Common myeloid progenitor, CD34-positive (primary cell): ENCODE data around the gene CCT5.

Experiments
- CTCF ChIA-PET: fragments of 350-600 bp; sonication (Branson Sonifier 250); formaldehyde crosslinking; loops from one replicate; lab custom pipeline; 2021; ENCODE audit warnings: antibody characterized with exemption; lab: Charles Lee
- POLR2A ChIA-PET: fragments of 350-600 bp; sonication (Branson Sonifier 250); formaldehyde crosslinking; loops from one replicate; lab custom pipeline; 2021; ENCODE audit warnings: antibody characterized with exemption; lab: Charles Lee
- DNase-seq, 3 donors: peaks; one replicate each; pipeline versions ENCODE4 v3.0.0 to v3.0.0-alpha.2; 2013
- H3K27ac ChIP-seq, 2 experiments: 1 replicate in 1 of 2; 2 replicates in 1 of 2; pipeline ENCODE4 v1.7.0; 2013; ENCODE audit warnings: inconsistent platforms in 2 of 2, low read length in 2 of 2, mild to moderate bottlenecking in 2 of 2, low read depth in 1 of 2, moderate library complexity in 1 of 2; ENCODE audit not compliant: severe bottlenecking in 2 of 2, insufficient read depth in 1 of 2, poor library complexity in 1 of 2
- H3K27me3 ChIP-seq, 5 experiments: replicated peaks in 2 of 5; 1 replicate in 3 of 5; 2 replicates in 2 of 5; pipeline versions ENCODE4 v1.6.1 to v1.7.0; 2013; ENCODE audit warnings: low read length in 4 of 5, mild to moderate bottlenecking in 2 of 5, moderate library complexity in 2 of 5, inconsistent platforms in 1 of 5; ENCODE audit not compliant: insufficient read depth in 5 of 5, control insufficient read depth in 4 of 5
- H3K36me3 ChIP-seq, 4 experiments: 1 replicate in 2 of 4; 2 replicates in 2 of 4; pipeline versions ENCODE4 v1.6.1 to v1.7.0; 2013; ENCODE audit warnings: low read length in 3 of 4, control low read depth in 1 of 4, mild to moderate bottlenecking in 1 of 4; ENCODE audit not compliant: control insufficient read depth in 4 of 4, insufficient read depth in 4 of 4
- H3K4me1 ChIP-seq, 4 experiments: 1 replicate in 3 of 4; 2 replicates in 1 of 4; pipeline versions ENCODE4 v1.6.1 to v1.7.1; 2013; ENCODE audit warnings: low read length in 3 of 4, mild to moderate bottlenecking in 3 of 4, control low read depth in 1 of 4, inconsistent platforms in 1 of 4, moderate library complexity in 1 of 4; ENCODE audit not compliant: control insufficient read depth in 4 of 4, insufficient read depth in 4 of 4; ENCODE audit errors: control extremely low read depth in 1 of 4
- H3K4me3 ChIP-seq, 7 experiments: 1 replicate in 4 of 7; 2 replicates in 3 of 7; pipeline versions ENCODE4 v1.5.1 to v1.7.0; 2013; ENCODE audit warnings: mild to moderate bottlenecking in 7 of 7, low read length in 6 of 7, moderate library complexity in 6 of 7, inconsistent platforms in 2 of 7, low read depth in 2 of 7, control low read depth in 1 of 7; ENCODE audit not compliant: insufficient read depth in 4 of 7, control insufficient read depth in 1 of 7; ENCODE audit errors: extremely low read depth in 1 of 7
- H3K9me3 ChIP-seq, 5 experiments: 1 replicate in 4 of 5; 2 replicates in 1 of 5; pipeline versions ENCODE4 v1.6.1 to v1.7.1; 2013; ENCODE audit warnings: low read length in 4 of 5, mild to moderate bottlenecking in 2 of 5, inconsistent platforms in 1 of 5, low read depth in 1 of 5, moderate library complexity in 1 of 5; ENCODE audit not compliant: control insufficient read depth in 4 of 5, insufficient read depth in 2 of 5; ENCODE audit errors: control extremely low read depth in 1 of 5
- WGBS: methylation state at CpG from one replicate; pipeline ENCODE4 v1.1.5; 2013; ENCODE audit not compliant: insufficient coverage; 5-methylcytosine and 5-hydroxymethylcytosine counted together

The CCT5 gene

DNA sequence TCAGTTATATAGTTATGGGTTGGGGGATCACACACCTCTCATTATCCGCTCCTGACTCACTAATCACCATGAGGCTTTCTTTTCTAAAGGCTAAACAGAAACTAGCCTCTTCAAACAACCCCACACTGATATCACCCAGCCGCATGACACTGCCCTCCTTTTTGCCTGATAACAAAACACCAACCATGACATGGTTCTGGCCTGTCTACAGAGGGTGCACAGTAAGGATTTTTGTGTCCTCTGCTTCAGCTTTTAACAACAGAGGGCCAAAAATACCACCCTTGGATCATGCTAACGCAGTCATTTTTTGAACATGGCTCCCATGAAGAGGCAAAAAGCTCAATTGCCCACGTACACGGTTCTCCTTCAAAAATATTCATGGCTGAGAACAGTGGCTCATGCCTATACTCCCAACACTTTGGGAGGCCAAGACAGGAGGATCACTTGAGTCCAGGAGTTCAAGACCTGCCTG, 53.7 kb downstream of the CCT5 start:
- POLR2A ChIA-PET, result no interaction called here
- WGBS, result 76% methylated on average over 5 of the region's 5 CpGs
- CTCF ChIA-PET, result interaction anchor here (0.9 to 1.3 kb wide), 3 partner anchors 8 to 61 kb away, joined by 3 to 4 read pairs (median 3); partner anchors contain the start of gene MARCHF6

DNA sequence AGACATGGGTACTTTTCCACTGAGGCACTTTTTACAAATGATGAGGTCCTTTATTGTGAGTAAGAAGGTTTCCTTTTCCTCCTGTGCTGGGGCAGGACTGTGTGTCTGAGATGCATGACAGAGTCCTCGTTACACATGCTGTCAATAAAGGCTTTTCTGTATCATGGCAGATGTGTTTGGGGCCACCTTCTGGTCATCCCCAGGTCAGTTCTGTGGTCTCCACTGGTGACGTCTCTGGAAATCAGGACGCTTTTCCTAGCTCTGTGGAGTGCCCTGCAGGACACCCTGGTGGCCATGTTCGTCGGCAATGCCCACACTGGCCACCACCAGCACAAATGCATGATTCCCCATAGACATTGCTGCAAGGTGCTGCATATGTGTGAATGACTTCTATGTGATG, 54.9 kb downstream of the CCT5 start:
- no peak for DNase-seq
- Histone ChIP-seq H3K9me3 (no peaks in the 10 kb centered on the region), H3K4me1 (peaks cover 0 to 16% (median 11%) of the 10 kb centered on the region in 4 experiments), H3K4me3 (no peak overlapping the region), H3K27me3 (no peaks in the 10 kb centered on the region), H3K36me3 (peaks cover 0 to 7% (median under 1%) of the 10 kb centered on the region in 4 experiments), H3K27ac (no peak overlapping the region)
- ChIA-PET CTCF (interaction anchor here (0.5 to 0.9 kb wide), 4 partner anchors 19 to 80 kb away, joined by 3 read pairs; no protein-coding TSS in a partner anchor), POLR2A (no interaction called here)
- WGBS, result 100% methylated on average over 4 of the region's 5 CpGs

More for the DNA sequence above, 53.7 kb downstream of the CCT5 start:
- H3K36me3 ChIP-seq, result peaks cover 0 to 11% (median under 1%) of the 10 kb centered on the region in 4 experiments
- no peak overlapping the region for H3K4me3 ChIP-seq
- H3K4me1 ChIP-seq, result peaks cover 0 to 15% (median 10%) of the 10 kb centered on the region in 4 experiments
- no peaks in the 10 kb centered on the region for H3K9me3 ChIP-seq
- no peaks in the 10 kb centered on the region for H3K27me3 ChIP-seq
- peak overlapping the region in 1 of 2 experiments; percentile 31 for H3K27ac ChIP-seq
- peak in 1 of 3 donors; percentile 52 for DNase-seq

DNA sequence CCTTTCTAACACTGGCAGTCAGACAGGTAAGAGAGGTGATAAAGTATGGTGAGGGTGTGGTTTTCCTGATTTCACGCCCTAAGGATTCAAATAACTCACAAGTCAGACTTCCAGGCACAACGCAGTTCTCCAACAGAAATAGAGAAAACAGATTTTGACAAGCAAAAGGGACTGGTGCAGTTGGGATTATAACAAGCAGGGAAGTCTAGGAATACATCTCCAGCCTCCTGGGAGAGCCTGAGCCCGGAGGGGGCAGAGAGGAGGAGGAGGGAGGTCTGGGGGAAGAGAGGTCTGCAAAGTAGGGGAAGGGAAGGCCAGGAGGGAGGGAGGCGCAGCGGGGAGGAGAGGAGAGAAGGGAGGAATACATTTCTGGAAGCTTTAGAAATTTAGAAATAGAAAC, 56.0 kb downstream of the CCT5 start:
- Histone ChIP-seq H3K9me3 (no peaks in the 10 kb centered on the region), H3K27me3 (no peaks in the 10 kb centered on the region), H3K36me3 (peaks cover 0 to 3% (median under 1%) of the 10 kb centered on the region in 4 experiments), H3K27ac (peak overlapping the region in 1 of 2 experiments; percentile 25), H3K4me1 (peaks cover 0 to 23% (median 17%) of the 10 kb centered on the region in 4 experiments), H3K4me3 (peak overlapping the region in 2 of 7 experiments; percentile 71)
- CTCF ChIA-PET, result interaction anchor here (1.6 kb wide), 1 partner anchor 47 kb away, joined by 3 read pairs; the partner anchor contains the start of gene MARCHF6
- POLR2A ChIA-PET, result no interaction called here
- WGBS, result 53% methylated on average over 3 of the region's 5 CpGs
- no peak for DNase-seq

DNA sequence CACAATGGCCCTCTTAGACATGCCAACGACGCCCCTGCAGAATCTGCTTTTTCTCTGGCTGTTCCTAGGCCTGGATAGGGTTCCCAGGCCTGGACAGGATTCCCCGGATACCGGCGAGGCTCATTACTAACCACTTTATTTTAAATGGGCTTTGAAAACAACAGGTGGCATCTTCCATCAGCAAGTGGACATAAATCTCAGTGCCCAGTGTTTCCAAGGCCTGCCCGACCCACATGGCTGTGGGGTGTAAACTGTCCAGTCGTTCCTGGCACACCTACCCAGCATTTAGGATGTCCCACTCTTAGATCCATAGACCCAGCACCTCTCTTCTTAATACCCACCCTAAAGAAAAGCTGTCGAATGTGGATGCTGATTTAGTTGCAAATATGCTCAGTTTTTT, 56.7 kb downstream of the CCT5 start:
- Histone ChIP-seq H3K27ac (peak overlapping the region in 1 of 2 experiments; percentile 79), H3K4me1 (peaks cover 0 to 23% (median 17%) of the 10 kb centered on the region in 4 experiments), H3K4me3 (peak overlapping the region in 6 of 7 experiments; percentile 52 to 84 (median 71)), H3K36me3 (peaks cover 0 to 3% (median 0%) of the 10 kb centered on the region in 4 experiments), H3K9me3 (no peaks in the 10 kb centered on the region), H3K27me3 (no peaks in the 10 kb centered on the region)
- ChIA-PET POLR2A (no interaction called here), CTCF (interaction anchor here (1.0 to 1.8 kb wide), 3 partner anchors 11 to 47 kb away, joined by 3 to 4 read pairs (median 3); partner anchors contain the start of gene MARCHF6)
- WGBS, result 71% methylated on average over 4 of the region's 8 CpGs
- no peak for DNase-seq

DNA sequence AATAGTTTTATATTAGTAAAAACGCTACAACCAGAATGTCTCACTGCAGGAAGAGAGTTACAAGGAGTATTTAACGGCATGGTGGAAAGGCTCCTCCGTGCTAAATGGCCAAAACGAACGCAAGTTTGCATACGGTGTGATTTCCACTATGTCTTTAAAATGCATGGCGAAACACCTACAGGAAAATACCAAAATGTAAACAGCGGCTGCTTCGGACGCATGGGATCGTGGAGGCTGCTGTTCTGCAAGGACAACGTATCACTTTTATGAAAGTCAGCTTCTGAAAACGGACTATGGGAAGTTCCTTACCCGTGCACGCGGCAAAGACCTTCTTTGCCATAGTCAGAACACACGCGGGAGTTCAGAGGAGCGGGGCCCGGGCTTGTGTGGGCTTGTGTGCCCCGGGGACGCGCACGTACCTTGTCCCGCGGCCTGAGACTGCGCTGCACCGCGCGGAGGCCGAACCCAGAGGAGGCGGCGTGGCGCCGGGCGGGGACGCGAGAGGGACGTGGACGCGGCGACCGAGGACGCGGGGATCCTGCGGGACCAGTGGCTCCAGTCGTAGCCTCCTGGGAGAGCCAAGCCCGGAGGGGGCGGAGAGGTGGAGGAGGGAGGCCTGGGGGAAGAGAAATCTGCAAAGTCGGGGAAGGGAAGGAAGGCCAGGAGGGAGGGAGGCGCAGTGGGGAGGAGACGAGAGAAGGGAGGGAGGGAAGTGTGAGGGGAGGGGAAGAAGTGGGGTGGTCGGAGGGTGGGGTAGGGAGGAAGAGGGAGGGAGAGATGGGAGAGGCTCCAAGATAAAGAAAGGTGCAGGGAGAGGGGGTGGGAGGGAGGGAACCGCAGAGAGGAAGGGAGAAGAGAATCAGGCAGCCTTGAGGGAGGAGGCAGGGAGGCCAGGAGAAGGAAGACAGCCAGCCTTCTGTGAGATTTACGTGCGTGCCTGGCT, 57.4 kb downstream of the CCT5 start, which contains the start of gene CMBL:
Gene CMBL (minus strand): TSS at position 697 of the 943 bp plus-strand sequence. CDS start 17,140 bp downstream, outside the sequence.
- H3K4me3 ChIP-seq, result peak within 1 kb of the TSS; percentile 47 to 84 (median 71)
- peaks cover 0 to 3% (median 0%) of the 10 kb centered on the region in 4 experiments for H3K36me3 ChIP-seq
- POLR2A ChIA-PET, result interaction anchor here (0.6 kb wide), 1 partner anchor 25 kb away, joined by 4 read pairs; no protein-coding TSS in a partner anchor
- no peaks in the 10 kb centered on the region for H3K27me3 ChIP-seq
- under 1% methylated on average over 49 of the region's 56 CpGs for WGBS
- peak within 1 kb of the TSS in 1 of 2 experiments; percentile 79 for H3K27ac ChIP-seq
- CTCF ChIA-PET, result interaction anchor here (0.7 to 1.8 kb wide), 4 partner anchors 11 to 46 kb away, joined by 3 to 4 read pairs (median 3); partner anchors contain the start of gene MARCHF6
- H3K9me3 ChIP-seq, result no peaks in the 10 kb centered on the region
- H3K4me1 ChIP-seq, result peaks cover 0 to 23% (median 17%) of the 10 kb centered on the region in 4 experiments
- DNase-seq, result peak; percentile 57 to 83 (median 67)

DNA sequence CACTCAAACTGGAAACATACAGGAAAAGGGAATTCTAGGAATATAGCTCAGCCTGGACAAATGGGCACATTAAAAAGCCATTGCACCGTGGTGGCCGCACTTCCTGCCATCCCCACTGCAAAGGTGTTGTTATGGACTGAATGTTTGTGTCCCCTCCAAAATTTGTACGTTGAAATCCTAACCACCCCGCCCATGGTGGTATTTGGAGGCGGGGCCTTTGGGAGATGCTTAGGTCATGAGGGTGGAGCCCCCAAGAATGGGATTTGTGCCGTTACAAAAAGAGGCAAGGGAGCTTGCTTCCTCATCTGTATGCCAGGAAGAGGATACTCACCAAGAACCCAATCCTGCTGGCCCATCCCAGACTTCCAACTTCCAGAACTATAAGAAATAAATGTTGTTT, 58.8 kb downstream of the CCT5 start:
- CTCF ChIA-PET, result interaction anchor here (0.8 to 0.9 kb wide), 2 partner anchors 26 to 49 kb away, joined by 3 read pairs; no protein-coding TSS in a partner anchor
- Histone ChIP-seq H3K27ac (no peak overlapping the region), H3K27me3 (no peaks in the 10 kb centered on the region), H3K4me3 (no peak overlapping the region), H3K9me3 (no peaks in the 10 kb centered on the region), H3K4me1 (peaks cover 0 to 23% (median 17%) of the 10 kb centered on the region in 4 experiments), H3K36me3 (peaks cover 0 to 3% (median 0%) of the 10 kb centered on the region in 4 experiments)
- WGBS, result 87% methylated on average over 3 of the region's 6 CpGs
- POLR2A ChIA-PET, result no interaction called here
- no peak for DNase-seq
